GM12872 (cell line): ENCODE measurements around the gene EVA1C.

Experiments used
- TF ChIP-seq, protein P1 (sequence below): IDR thresholded peaks from 3 replicates; pipeline ENCODE4 v1.5.1; 2011; ENCODE audit warnings: low read depth, mild to moderate bottlenecking, low read length, moderate library complexity; ENCODE audit not compliant: insufficient read depth

Gene EVA1C

DNA sequence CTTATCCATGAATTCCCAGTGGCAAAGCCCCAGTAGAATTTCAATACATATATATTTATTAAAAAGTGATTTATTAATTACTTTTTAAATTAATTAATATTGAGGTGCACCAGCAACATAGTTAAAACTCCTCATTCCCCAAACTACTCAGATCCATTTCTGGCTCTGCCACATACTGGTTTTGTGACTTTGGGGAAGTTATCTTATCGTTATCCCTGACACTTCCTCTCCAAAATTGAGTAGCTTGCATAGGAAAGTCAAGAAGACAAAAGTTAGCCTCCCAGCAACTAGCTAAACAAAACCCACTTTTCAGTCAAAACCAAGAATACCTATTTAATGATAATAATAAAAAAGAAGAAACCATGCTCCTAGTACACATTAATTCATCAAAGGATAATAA, 136.9 kb downstream of the EVA1C start:
- TF ChIP-seq, protein P1, sequence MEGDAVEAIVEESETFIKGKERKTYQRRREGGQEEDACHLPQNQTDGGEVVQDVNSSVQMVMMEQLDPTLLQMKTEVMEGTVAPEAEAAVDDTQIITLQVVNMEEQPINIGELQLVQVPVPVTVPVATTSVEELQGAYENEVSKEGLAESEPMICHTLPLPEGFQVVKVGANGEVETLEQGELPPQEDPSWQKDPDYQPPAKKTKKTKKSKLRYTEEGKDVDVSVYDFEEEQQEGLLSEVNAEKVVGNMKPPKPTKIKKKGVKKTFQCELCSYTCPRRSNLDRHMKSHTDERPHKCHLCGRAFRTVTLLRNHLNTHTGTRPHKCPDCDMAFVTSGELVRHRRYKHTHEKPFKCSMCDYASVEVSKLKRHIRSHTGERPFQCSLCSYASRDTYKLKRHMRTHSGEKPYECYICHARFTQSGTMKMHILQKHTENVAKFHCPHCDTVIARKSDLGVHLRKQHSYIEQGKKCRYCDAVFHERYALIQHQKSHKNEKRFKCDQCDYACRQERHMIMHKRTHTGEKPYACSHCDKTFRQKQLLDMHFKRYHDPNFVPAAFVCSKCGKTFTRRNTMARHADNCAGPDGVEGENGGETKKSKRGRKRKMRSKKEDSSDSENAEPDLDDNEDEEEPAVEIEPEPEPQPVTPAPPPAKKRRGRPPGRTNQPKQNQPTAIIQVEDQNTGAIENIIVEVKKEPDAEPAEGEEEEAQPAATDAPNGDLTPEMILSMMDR = no peak

DNA sequence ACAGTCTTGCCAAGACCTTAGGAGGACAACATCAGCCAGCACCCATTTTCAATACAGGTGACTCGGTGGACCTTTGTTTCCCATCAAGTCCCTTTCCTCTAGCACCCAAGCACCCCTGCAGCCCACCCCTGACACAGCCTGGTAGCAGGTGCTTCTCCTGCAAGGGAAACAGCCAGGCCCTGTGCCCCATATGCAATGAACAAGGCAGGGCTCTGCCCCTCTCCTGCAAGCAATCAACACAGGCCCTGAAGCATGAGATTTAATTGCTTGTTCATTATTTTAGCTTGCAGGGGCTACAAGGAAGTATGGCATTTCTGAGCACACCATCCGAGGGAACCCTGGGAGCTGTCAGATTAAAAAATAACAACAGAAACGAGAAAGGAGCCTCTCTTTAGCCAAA, 137.4 kb downstream of the EVA1C start:
- TF ChIP-seq, protein P1 = no peak

DNA sequence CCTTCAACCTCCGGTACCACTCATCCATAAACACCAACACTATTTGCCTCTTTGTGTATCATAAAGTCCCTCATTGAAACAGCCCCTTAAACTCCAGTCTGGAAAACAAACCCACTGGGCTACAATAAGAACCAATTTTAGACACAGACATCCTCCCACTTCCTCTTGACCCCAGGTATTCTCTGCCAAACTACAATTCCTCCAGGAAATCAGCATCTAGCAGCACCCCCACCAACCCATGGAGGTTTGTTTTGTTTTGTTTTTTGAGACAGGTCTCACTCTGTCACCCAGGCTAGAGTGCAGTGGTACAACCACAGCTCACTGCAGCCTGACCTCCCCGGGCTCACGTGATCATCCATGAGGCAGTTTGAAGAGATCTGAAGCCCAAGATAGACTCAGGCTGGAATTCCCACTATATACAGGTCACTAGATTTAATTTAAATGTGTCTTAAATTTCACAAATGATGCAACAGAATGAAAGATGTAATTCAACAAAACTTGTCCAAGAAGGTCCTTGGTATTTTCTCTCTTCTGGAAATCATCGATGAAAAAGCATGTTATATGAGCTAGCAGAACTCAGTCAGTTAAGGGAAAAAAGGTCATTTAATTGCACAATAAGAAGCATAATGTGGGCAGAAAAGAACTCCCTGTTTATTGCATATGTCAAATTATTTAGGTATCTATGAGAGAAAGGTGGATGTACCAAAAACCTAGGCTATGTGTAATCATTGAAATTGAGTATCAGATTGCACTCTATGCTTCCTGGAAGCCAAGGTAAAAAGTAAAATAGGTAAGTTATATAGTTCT, 142.5 kb downstream of the EVA1C start:
- TF ChIP-seq, protein P1 = no peak

- TF ChIP-seq, protein P1 = no peak
These were observed 145.6 kb downstream of the EVA1C start for GRCh38 chr21:32558106-32558505.

GRCh38 chr21:32559006-32559610, 146.6 kb downstream of the EVA1C start:
- TF ChIP-seq, protein P1 = no peak

- TF ChIP-seq, protein P1 = no peak
These were observed 148.4 kb downstream of the EVA1C start for GRCh38 chr21:32560896-32561295.

DNA sequence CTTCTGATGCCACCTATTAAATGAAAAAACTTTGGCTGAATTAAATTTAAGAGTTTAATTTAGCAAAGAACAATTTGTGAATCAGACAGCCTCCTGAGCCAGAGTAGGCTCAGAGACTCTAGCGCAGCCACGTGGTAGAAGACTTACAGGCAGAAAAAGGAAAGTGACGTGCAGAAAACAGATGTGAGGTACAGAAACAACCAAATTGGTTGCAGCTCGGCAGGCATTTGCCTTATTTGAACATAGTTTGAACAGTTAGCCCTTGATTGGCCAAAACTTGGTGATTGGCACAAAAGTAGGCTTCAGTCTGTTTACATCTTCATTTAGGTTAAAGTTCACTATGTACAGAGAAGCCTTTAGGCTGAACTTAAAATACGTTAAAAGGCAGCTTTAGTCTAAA, 149.9 kb downstream of the EVA1C start:
- TF ChIP-seq, protein P1 = peak; percentile 39; the same call in 1 of the 3 replicates
